HUES48 (cell line): ENCODE results near the gene HDAC11.

Source experiments
- H3K27ac ChIP-seq: one replicate; pipeline ENCODE4 v1.7.0; 2013; ENCODE audit warnings: low read depth, low read length, inconsistent platforms
- H3K27me3 ChIP-seq: 2 replicates; pipeline ENCODE4 v1.6.1; 2013; ENCODE audit warnings: mild to moderate bottlenecking, low read length; ENCODE audit not compliant: control insufficient read depth, insufficient read depth
- H3K36me3 ChIP-seq: 2 replicates; pipeline ENCODE4 v1.6.1; 2013; ENCODE audit warnings: low read length; ENCODE audit not compliant: control insufficient read depth, insufficient read depth
- H3K4me1 ChIP-seq: 2 replicates; pipeline ENCODE4 v1.6.1; 2013; ENCODE audit warnings: mild to moderate bottlenecking, low read length; ENCODE audit not compliant: control insufficient read depth, insufficient read depth
- H3K4me3 ChIP-seq: 2 replicates; pipeline ENCODE4 v1.5.1; 2013; ENCODE audit warnings: mild to moderate bottlenecking, low read depth, low read length
- H3K9ac ChIP-seq: 2 replicates; pipeline ENCODE4 v1.6.1; 2013; ENCODE audit warnings: mild to moderate bottlenecking, low read depth, low read length, moderate library complexity
- H3K9me3 ChIP-seq: 2 replicates; pipeline ENCODE4 v1.6.1; 2013; ENCODE audit warnings: low read length; ENCODE audit not compliant: control insufficient read depth, insufficient read depth

The HDAC11 gene

DNA sequence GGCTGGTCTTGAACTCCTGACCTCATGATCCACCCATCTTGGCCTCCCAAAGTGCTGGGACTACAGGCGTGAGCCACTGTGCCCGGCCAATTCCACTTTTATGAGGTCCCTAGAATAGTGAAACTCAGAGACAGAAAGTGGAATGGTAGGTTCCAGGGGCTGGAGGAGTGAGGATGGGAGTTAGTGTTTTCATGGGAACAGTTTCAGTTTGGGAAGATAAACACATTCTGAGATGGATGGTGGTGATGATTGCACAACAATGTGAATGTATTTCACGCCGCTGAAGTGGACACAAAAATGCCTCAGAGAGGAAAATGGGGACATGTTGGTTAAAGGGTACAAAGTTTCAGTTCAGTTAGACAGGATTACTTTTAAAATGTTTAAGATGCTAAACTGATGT, 22.5 kb upstream of the HDAC11 start:
- Histone ChIP-seq H3K4me3 (no peak overlapping the region), H3K27me3 (peaks cover 12% of the 10 kb centered on the region), H3K27ac (no peak overlapping the region), H3K9ac (no peak overlapping the region), H3K4me1 (peaks cover 1% of the 10 kb centered on the region; the same call in 1 of the 2 replicates), H3K9me3 (0 out of 2 replicates have a peak, but pooled peaks cover 3% of the 10 kb centered on the region), H3K36me3 (no peaks in the 10 kb centered on the region)

DNA sequence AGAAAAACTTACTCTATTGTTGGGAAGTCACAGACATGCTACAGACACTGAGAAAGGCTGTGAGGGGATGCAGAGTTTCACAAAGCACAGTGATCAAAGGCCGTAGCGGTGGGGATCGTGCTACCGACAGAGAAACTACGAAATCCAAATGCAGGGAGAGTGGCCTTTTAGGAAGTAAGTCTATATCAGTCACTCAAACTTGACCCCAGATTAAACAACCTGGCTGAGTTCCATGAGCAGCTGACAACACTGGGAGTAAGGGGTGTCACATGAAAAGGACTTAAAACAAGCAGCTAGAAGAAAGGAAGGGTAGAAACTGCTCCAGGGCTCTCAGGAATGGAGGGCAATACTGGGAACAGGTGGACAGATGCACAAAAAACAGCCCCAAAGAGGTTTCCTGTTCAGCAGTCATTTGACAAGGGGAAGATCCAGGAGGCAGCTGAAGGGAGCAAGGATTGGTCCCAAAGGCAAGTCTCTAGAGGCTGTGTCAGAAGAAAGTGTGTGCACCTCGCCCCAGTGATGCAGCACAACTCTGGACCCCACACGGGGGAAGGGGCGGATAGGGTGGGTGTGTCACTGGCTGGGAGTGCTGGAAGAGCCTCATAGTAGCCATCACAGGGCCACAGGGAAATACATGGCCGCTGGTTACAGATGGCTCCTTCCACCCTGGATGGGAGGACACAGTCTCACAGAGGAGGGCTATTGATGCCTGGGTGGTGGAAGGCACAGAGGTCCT, 20.3 kb upstream of the HDAC11 start:
- H3K4me1 ChIP-seq: no peaks in the 10 kb centered on the region

DNA sequence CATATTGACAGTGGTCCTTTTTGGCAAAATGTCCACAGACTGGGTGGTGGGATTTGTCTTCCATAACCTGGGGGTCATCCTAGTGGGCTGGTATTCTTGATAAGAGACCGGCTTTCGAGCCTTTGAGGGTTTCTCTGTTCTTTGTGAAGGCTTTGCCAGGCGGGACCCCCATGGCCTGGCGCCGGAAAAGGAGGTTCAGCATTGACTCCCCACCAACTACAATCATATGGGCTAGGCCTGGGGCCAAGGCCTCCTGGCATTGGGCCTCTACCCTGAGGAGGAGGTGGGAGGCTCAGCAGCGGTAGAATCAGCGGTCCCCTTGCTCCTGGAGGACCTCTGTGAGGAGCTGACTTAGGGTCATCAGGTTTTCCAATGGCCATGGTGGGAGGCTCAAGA, 19.8 kb upstream of the HDAC11 start:
- Histone ChIP-seq H3K4me3 (no peak overlapping the region), H3K27ac (no peak overlapping the region), H3K9ac (no peak overlapping the region), H3K9me3 (0 out of 2 replicates have a peak, but pooled peaks cover 3% of the 10 kb centered on the region), H3K36me3 (no peaks in the 10 kb centered on the region), H3K4me1 (no peaks in the 10 kb centered on the region), H3K27me3 (peaks cover 12% of the 10 kb centered on the region)

More for the DNA sequence above, 20.3 kb upstream of the HDAC11 start:
- no peaks in the 10 kb centered on the region for H3K36me3 ChIP-seq
- peaks cover 12% of the 10 kb centered on the region for H3K27me3 ChIP-seq
- 0 out of 2 replicates have a peak, but pooled peaks cover 3% of the 10 kb centered on the region for H3K9me3 ChIP-seq
- no peak overlapping the region for H3K27ac ChIP-seq
- no peak overlapping the region for H3K9ac ChIP-seq
- no peak overlapping the region for H3K4me3 ChIP-seq

DNA sequence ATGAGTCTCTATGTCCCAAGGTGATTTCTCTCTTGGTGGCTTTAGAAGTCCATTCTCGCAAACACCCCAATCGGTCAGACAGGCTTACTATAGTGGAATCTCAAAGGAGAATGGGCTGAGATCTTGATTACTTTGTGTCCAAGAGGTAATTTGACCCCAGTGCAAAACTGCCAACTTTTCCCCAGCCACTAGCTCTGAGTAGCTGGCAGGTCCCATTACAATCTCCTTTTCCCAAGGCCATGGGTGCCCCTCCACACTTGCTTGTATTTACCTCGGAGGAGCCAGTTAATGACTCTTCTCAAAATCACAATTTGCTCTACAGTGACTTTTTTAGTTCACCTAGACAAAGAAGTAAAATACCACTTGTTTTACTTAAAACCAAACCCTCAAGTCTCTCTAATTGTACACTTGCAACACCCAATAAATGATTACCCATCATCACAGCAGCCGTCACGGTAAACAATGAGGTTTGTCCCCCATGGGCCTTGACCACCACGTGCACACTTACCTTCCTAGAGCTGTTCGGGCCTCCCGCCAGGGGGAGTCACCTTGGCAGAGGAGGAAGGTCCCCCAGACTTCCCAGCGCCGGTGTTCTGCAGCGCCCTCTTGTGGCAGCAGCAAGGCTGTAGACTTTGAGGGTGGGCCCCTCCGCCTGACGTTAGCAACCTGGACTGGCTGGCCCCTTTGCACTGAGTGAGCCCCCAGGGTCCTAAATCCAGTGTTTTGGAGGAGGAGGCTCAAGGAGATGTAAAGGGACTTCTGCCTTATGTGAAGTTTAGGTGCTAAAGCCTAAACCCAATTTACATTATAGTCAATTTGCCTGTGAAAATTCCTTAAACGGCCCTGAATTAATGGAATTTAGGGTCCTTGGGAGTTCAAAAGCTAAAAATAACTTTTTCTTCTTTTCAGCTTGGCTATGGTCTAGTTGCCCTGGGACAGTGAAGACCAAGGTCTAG, 18.7 kb upstream of the HDAC11 start:
- Histone ChIP-seq H3K27me3 (peaks cover 12% of the 10 kb centered on the region), H3K9me3 (0 out of 2 replicates have a peak, but pooled peaks cover 3% of the 10 kb centered on the region), H3K9ac (no peak overlapping the region), H3K4me3 (no peak overlapping the region), H3K4me1 (no peaks in the 10 kb centered on the region), H3K27ac (no peak overlapping the region), H3K36me3 (no peaks in the 10 kb centered on the region)

DNA sequence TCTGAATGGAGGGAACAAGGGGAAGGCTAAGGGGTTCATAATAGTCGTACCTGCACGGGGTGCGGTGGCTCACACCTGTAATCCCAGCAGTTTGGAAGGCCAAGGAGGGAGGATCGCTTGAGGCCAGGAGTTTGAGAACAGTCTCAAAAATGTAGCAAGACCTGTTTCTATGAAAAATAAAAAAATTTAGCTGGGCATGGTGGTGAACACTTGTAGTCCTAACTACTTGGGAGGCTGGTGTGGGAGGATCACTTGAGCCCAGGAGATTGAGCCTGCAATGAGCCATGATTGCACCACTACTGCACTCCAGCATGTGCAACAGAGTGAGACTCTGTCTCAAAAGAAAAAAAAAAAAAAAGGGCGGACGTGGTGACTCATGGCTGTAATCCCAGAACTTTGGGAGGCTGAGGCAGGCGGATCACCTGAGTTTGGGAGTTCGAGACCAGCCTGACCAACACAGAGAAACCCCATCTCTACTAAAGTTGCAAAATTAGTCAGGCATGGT, 17.9 kb upstream of the HDAC11 start:
- Histone ChIP-seq H3K4me3 (no peak overlapping the region), H3K4me1 (no peaks in the 10 kb centered on the region), H3K27me3 (peaks cover 12% of the 10 kb centered on the region), H3K27ac (no peak overlapping the region), H3K9ac (no peak overlapping the region), H3K36me3 (no peaks in the 10 kb centered on the region), H3K9me3 (0 out of 2 replicates have a peak, but pooled peaks cover 3% of the 10 kb centered on the region)

DNA sequence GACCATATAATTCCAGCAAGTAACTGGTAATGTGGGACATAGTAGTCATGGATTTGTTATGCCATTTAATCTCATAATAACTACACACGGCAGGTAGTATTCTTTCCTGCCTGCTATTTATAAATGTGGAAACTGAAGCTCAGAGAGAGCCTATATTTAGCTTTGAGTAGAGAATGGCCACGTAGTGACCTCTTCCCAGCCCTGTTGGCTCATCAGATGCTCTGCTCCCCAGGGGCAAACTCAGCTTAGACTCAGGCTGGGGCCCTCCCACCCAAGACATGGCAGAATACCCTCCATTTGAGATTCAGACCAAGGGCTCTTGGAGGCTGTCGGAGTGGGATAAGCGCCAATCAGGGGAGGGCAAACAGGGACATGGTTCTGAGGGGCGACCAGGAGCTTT, 17.3 kb upstream of the HDAC11 start:
- Histone ChIP-seq H3K36me3 (no peaks in the 10 kb centered on the region), H3K27me3 (peaks cover 12% of the 10 kb centered on the region), H3K4me3 (no peak overlapping the region), H3K9me3 (0 out of 2 replicates have a peak, but pooled peaks cover 3% of the 10 kb centered on the region), H3K4me1 (no peaks in the 10 kb centered on the region), H3K27ac (no peak overlapping the region), H3K9ac (no peak overlapping the region)

DNA sequence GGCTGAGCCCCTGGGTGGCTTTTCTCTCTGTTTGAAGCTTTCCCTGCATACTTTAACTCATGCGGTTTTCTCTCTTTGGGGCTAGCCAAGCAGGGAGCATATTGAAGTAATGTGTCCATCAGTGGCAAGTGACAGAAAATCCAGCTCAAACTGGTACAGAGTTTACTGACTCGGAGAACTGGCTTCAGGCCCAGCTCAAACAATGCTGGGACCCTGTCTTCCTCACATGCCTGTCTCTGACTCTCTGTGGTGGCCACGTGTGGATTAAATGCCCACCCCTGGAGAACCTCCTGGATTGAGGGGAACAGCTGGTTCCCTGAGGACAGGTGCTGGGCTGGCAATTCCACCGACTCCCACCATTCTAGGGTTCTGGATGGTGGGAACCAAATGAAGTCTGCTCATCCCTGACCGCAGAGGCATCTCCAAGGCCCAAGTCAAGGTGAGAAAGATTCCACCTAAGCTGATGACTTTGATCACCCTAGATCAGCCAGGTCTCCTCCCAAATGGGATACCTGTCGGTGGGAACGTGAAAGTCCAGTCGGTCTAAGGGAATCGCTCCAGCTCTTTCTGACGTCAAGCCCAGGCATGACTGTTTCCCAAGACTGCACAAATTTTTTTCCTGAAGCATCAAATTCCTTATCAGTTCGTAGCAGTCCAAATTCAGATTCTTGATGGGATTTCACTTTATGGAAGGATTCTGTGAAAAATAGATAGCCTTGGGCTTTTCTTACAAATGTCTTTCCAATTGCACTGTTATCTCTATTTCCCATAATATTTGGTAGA, 16.3 kb upstream of the HDAC11 start:
- Histone ChIP-seq H3K4me3 (no peak overlapping the region), H3K9me3 (0 out of 2 replicates have a peak, but pooled peaks cover 3% of the 10 kb centered on the region), H3K27me3 (peaks cover 12% of the 10 kb centered on the region), H3K36me3 (no peaks in the 10 kb centered on the region), H3K27ac (no peak overlapping the region), H3K4me1 (no peaks in the 10 kb centered on the region), H3K9ac (no peak overlapping the region)

DNA sequence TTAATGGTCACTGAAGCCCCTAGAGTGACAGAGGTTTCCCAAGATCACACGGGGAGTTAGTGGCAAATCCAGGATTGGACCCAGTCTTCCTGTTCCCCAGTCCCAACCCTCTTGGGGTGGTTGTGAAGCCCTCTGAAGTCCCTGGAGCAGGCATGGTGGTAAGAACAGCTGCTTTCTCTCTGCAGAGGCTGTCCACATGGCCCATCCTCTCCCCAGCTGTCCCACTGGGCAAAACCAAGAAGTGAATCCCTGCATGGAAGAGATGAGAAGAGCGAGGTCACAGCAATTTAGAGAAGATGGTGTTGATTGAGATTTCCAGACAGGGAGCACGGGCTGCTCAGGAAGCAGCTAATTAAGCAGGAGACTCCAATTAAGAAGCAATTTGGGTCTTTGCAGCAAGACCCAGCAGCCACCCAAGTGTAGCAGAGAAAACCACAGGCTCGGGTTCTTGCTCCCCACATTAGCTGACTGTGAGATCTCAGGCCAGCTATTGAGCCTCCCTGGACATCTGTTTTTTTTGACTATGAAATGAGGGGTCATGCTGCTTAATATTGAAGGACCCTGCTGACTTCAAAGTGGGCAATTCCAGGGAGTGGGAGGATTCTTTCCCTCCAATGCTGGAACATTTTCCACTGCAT, 14.8 kb upstream of the HDAC11 start:
- H3K9ac ChIP-seq: no peak overlapping the region
- H3K9me3 ChIP-seq: 0 out of 2 replicates have a peak, but pooled peaks cover 3% of the 10 kb centered on the region
- H3K27me3 ChIP-seq: peaks cover 11% of the 10 kb centered on the region
- no peaks in the 10 kb centered on the region for H3K4me1 ChIP-seq
- no peak overlapping the region for H3K27ac ChIP-seq
- no peaks in the 10 kb centered on the region for H3K36me3 ChIP-seq
- no peak overlapping the region for H3K4me3 ChIP-seq

DNA sequence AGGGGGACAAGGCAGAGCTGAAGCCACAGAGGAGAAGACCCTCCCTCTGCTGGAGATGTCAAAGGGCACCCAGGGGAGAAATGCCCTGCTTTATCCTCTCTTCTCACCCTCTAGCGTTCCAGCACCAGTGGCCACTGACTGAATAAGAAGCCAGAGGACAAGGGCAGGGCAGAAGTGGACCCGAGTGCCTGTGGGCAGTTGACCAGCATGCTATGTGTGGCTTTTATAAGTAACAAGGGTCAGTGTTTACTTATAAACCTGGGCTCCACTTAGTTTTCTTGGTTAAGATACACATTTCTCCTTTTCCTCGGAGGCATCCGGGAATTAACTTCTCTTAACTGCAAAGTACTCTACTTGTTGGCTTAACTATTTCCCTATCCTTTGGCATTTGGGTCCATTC, 13.3 kb upstream of the HDAC11 start:
- Histone ChIP-seq H3K4me3 (no peak overlapping the region), H3K9ac (no peak overlapping the region), H3K27me3 (peaks cover 11% of the 10 kb centered on the region; the same call in 1 of the 2 replicates), H3K9me3 (no peaks in the 10 kb centered on the region), H3K27ac (no peak overlapping the region), H3K4me1 (no peaks in the 10 kb centered on the region), H3K36me3 (no peaks in the 10 kb centered on the region)
